NCI-H510A treated with DMSO at 0.1 percent for 48 hours (cell line): ENCODE data around the gene NPHP3.
A peak's percentile ranks its signal among the peaks of the same experiment; 100 is the strongest.

Experiments used
- DNase-seq: peaks from one replicate; lab custom pipeline; 2025; lab: John Stamatoyannopoulos, UW

Gene NPHP3

GRCh38 chr3:132690040-132690439 lies 32.2 kb downstream of the NPHP3 start:
- DNase-seq, result no peak

GRCh38 chr3:132682201-132682600 lies 40.0 kb downstream of the NPHP3 start:
- DNase-seq, result no peak

- DNase-seq, result no peak
Measured at GRCh38 chr3:132681421-132681820, 40.8 kb downstream of the NPHP3 start.

- no peak for DNase-seq
Measured at GRCh38 chr3:132679911-132680310, 42.3 kb downstream of the NPHP3 start.

GRCh38 chr3:132675408-132675807 lies 46.8 kb downstream of the NPHP3 start:
- no peak for DNase-seq

- DNase-seq, result no peak
Measured at GRCh38 chr3:132669256-132669777, 52.9 kb downstream of the NPHP3 start.

- DNase-seq, result no peak
Measured at GRCh38 chr3:132665230-132665745, 56.9 kb downstream of the NPHP3 start.

- DNase-seq, result peak; percentile 7
Measured at GRCh38 chr3:132662212-132662611, 60.0 kb downstream of the NPHP3 start.

GRCh38 chr3:132661101-132661500 lies 61.1 kb downstream of the NPHP3 start:
- peak; percentile 6 for DNase-seq

- DNase-seq, result peak; percentile 18
Measured at GRCh38 chr3:132660811-132661070, 61.5 kb downstream of the NPHP3 start.

- peak; percentile 52 for DNase-seq
Measured at GRCh38 chr3:132660052-132660810, 62.0 kb downstream of the NPHP3 start, which contains the start of gene UBA5. TSS of gene UBA5 (plus strand) at chr3:132660329. CDS start at chr3:132660538, 209 bp downstream.

- no peak for DNase-seq
Measured at GRCh38 chr3:132659365-132660051, 62.7 kb downstream of the NPHP3 start, which contains the start of gene ACAD11. TSS of gene ACAD11 (minus strand) at chr3:132659809. CDS start at chr3:132659751, 58 bp downstream.

- peak; percentile 4 for DNase-seq
Measured at GRCh38 chr3:132659000-132659364, 63.2 kb downstream of the NPHP3 start.

GRCh38 chr3:132657869-132658747 lies 64.1 kb downstream of the NPHP3 start:
- no peak for DNase-seq

- DNase-seq, result no peak
Measured at GRCh38 chr3:132655471-132655870, 66.7 kb downstream of the NPHP3 start.

- no peak for DNase-seq
Measured at GRCh38 chr3:132654721-132655120, 67.5 kb downstream of the NPHP3 start.

- DNase-seq, result no peak
Measured at GRCh38 chr3:132654190-132654589, 68.0 kb downstream of the NPHP3 start.

GRCh38 chr3:132652640-132653270 lies 69.5 kb downstream of the NPHP3 start:
- no peak for DNase-seq

- DNase-seq, result no peak
Measured at GRCh38 chr3:132650153-132650552, 72.1 kb downstream of the NPHP3 start.

GRCh38 chr3:132645058-132645457 lies 77.2 kb downstream of the NPHP3 start:
- peak; percentile 3 for DNase-seq

- DNase-seq, result no peak
Measured at GRCh38 chr3:132643366-132643765, 78.8 kb downstream of the NPHP3 start.

GRCh38 chr3:132642539-132642847 lies 79.7 kb downstream of the NPHP3 start:
- no peak for DNase-seq
